ENCODE data around the gene HSP90AA1. TPM values are rescaled to one million over a fixed set of nuclear protein-coding genes. Genes with fewer than 3 reads are reported as not detected.

Gene HSP90AA1
- total and polyA plus RNA-seq, 2 of the 8 experiments (the other 6 are each of a cell fraction or from before 2014, with no cell fraction given): 339 to 878 TPM

DNA sequence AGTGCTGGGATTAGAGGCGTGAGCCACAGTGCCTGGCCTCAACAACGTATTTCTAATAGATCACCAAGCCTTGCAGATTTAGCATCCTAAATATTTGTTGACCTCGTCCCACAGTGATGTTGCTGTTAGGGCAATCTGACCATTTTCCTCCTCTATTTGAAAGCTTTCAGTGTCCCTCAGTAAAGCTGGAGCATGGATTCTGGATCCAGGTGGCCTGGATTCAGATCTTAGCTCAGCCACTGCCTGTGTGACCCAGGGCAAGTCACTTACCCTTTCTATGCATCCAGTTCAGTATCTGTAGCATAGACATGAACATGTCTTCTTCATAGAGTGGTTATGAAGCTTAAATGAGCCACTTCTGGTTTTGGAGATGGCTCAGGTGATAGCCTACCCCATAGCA, 3.9 kb upstream of the HSP90AA1 start (continued):
- TF ChIP-seq KDM4A (IDR thresholded peaks at IDR 0.05; ENCODE audit: low read depth, low read length, severe bottlenecking): no peak
- TF ChIP-seq YY1 (IDR thresholded peaks at IDR 0.05; ENCODE audit: low read depth, low read length): no peak
- no peak for TF ChIP-seq POLR2A (IDR thresholded peaks at IDR 0.05; ENCODE audit: control extremely low read depth in 1 of 2, low read depth in 2 of 2, low read length in 2 of 2)
- no peak for TF ChIP-seq GABPA (IDR thresholded peaks at IDR 0.05; ENCODE audit: borderline replicate concordance, insufficient read depth, low read length)
- TF ChIP-seq FOSL1 (IDR thresholded peaks at IDR 0.05; ENCODE audit: insufficient read depth, low read depth, low read length): no peak

Measured in H1 (cell line).